GM12878 (cell line): Measurements from ENCODE around the gene GTF2A1.

ENCODE experiments used
- BHLHE40 ChIP-seq, 2 experiments: fragments of 450-650 bp in 1 of 2; IDR thresholded peaks; 2 replicates each; pipeline ENCODE4 v1.6.1; 2011 to 2017; ENCODE audit warnings: low read depth in 2 of 2, borderline replicate concordance in 1 of 2, improper control_type of control experiment in 1 of 2, low read length in 1 of 2, mild to moderate bottlenecking in 1 of 2
- CHD2 ChIP-seq: IDR thresholded peaks from 2 replicates; pipeline ENCODE4 v1.6.1; 2011; ENCODE audit warnings: low read depth, low read length, improper control_type of control experiment, borderline replicate concordance
- CTCF ChIP-seq, 3 experiments: IDR thresholded peaks in 2 of 3; conservative IDR thresholded peaks in 1 of 3; 2 replicates each; pipeline ENCODE4 v1.5.1; 2011; ENCODE audit warnings: low read depth in 3 of 3, low read length in 3 of 3, mild to moderate bottlenecking in 3 of 3, control low read depth in 2 of 3, moderate library complexity in 2 of 3, inconsistent platforms in 1 of 3, mixed read lengths in 1 of 3; ENCODE audit not compliant: control insufficient read depth in 2 of 3, insufficient read depth in 1 of 3; ENCODE audit errors: extremely low read depth in 1 of 3
- EP300 ChIP-seq, 2 experiments: fragments of 150-350 bp in 1 of 2; IDR thresholded peaks; 2 replicates each; pipeline ENCODE4 v1.6.1; 2011 to 2012; ENCODE audit warnings: low read depth in 2 of 2, low read length in 2 of 2, borderline replicate concordance in 1 of 2, improper control_type of control experiment in 1 of 2, inconsistent platforms in 1 of 2; ENCODE audit not compliant: control insufficient read depth in 1 of 2
- PML ChIP-seq: IDR thresholded peaks from 2 replicates; pipeline ENCODE4 v1.6.1; 2012; ENCODE audit warnings: low read length, inconsistent platforms
- POLR2A ChIP-seq: IDR thresholded peaks from 2 replicates; pipeline ENCODE4 v1.6.1; 2011; ENCODE audit warnings: low read depth, mild to moderate bottlenecking, low read length
- POLR2AphosphoS2 ChIP-seq: IDR thresholded peaks from 2 replicates; pipeline ENCODE4 v1.6.1; 2011; ENCODE audit warnings: low read depth, mild to moderate bottlenecking, low read length, improper control_type of control experiment, moderate library complexity
- POLR2AphosphoS5 ChIP-seq: IDR thresholded peaks from 2 replicates; pipeline ENCODE4 v1.6.1; 2011; ENCODE audit warnings: mild to moderate bottlenecking, low read length, inconsistent platforms
- REST ChIP-seq: IDR thresholded peaks from 2 replicates; pipeline ENCODE4 v1.6.1; 2012; ENCODE audit warnings: mild to moderate bottlenecking, low read depth, low read length
- SRF ChIP-seq, 2 experiments: IDR thresholded peaks; 2 replicates each; pipeline ENCODE4 v1.6.1; 2011; ENCODE audit warnings: low read depth in 2 of 2, low read length in 2 of 2, mild to moderate bottlenecking in 1 of 2, moderate library complexity in 1 of 2
- ZNF274 ChIP-seq: IDR thresholded peaks from one replicate; pipeline ENCODE4 v1.8.0; 2011; ENCODE audit not compliant: insufficient read length, insufficient read depth
- TF ChIP-seq, protein P1 (sequence below): IDR thresholded peaks from 2 replicates; pipeline ENCODE4 v1.6.1; 2011; ENCODE audit warnings: low read depth, mild to moderate bottlenecking, low read length, moderate library complexity, borderline replicate concordance; ENCODE audit errors: extremely low read depth

DNA sequence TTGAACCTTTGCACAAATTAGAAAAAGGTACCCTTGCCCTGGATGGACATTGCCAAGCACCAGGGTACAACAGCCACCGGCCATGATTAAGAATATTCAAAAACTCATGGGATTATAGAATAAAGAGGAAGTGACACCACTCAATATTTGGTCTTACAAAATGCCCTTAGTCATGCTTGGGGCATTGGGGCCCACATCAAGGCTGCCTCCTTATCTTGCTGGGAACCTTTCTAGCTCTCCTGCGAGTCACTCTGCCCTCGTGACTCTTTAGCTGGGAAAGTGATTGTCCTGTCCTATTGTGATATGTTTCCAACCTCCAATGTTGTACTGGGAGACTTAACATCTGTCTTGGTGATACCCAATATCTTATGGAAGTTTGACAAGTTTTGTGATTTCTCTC, 57.8 kb downstream of the GTF2A1 start:
- no peak for TF ChIP-seq EP300 (IDR thresholded peaks at IDR 0.05; ENCODE audit: borderline replicate concordance in 1 of 2, control insufficient read depth in 1 of 2, low read depth in 2 of 2, low read length in 2 of 2)
- no peak for TF ChIP-seq BHLHE40 (IDR thresholded peaks at IDR 0.05; ENCODE audit: borderline replicate concordance in 1 of 2, low read depth in 2 of 2, low read length in 1 of 2)
- TF ChIP-seq POLR2AphosphoS5, result no peak
- no peak for TF ChIP-seq POLR2A
- no peak for TF ChIP-seq REST
- TF ChIP-seq PML, result no peak
- no peak for TF ChIP-seq CHD2
- TF ChIP-seq ZNF274, result no peak
- TF ChIP-seq POLR2AphosphoS2, result no peak
- TF ChIP-seq, protein P1, sequence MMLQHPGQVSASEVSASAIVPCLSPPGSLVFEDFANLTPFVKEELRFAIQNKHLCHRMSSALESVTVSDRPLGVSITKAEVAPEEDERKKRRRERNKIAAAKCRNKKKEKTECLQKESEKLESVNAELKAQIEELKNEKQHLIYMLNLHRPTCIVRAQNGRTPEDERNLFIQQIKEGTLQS, result no peak
- no peak for TF ChIP-seq SRF (IDR thresholded peaks at IDR 0.05; ENCODE audit: low read depth in 2 of 2, low read length in 2 of 2)
- no peak for TF ChIP-seq CTCF (IDR thresholded peaks at IDR 0.05 in 2 of 3, conservative IDR thresholded peaks at IDR 0.05 in 1 of 3; ENCODE audit: control insufficient read depth in 2 of 3, extremely low read depth in 1 of 3, insufficient read depth in 1 of 3, low read depth in 3 of 3, low read length in 3 of 3)
